ENCODE data around the gene PAQR7.

The PAQR7 gene

GRCh38 chr1:25903986-25904385 lies 28.5 kb upstream of the PAQR7 start:
- in situ Hi-C loops (cut with MboI; ENCODE audit: low sequenced_read_pairs), result no loop called here

GRCh38 chr1:25902462-25902861 lies 27.0 kb upstream of the PAQR7 start:
- in situ Hi-C loops (cut with MboI; ENCODE audit: low sequenced_read_pairs), result no loop called here

GRCh38 chr1:25900219-25900618 lies 24.7 kb upstream of the PAQR7 start:
- in situ Hi-C loops (cut with MboI; ENCODE audit: low sequenced_read_pairs), result no loop called here

GRCh38 chr1:25899792-25900191 lies 24.3 kb upstream of the PAQR7 start:
- in situ Hi-C loops (cut with MboI; ENCODE audit: low sequenced_read_pairs), result loop anchor here (5.0 kb wide), 1 partner anchor 103 kb away; no protein-coding TSS in a partner anchor

- in situ Hi-C loops (cut with MboI; ENCODE audit: low sequenced_read_pairs), result loop anchor here (5.0 kb wide), 1 partner anchor 104 kb away; no protein-coding TSS in a partner anchor
Observed at GRCh38 chr1:25898223-25899015, 22.9 kb upstream of the PAQR7 start.

- in situ Hi-C loops (cut with MboI; ENCODE audit: low sequenced_read_pairs), result loop anchor here (5.0 kb wide), 1 partner anchor 105 kb away; no protein-coding TSS in a partner anchor
Observed at GRCh38 chr1:25897754-25898153, 22.2 kb upstream of the PAQR7 start.

- in situ Hi-C loops (cut with MboI; ENCODE audit: low sequenced_read_pairs), result loop anchor here (5.0 kb wide), 1 partner anchor 106 kb away; no protein-coding TSS in a partner anchor
Observed at GRCh38 chr1:25896266-25896665, 20.8 kb upstream of the PAQR7 start.

GRCh38 chr1:25895365-25895990 lies 20.0 kb upstream of the PAQR7 start:
- in situ Hi-C loops (cut with MboI; ENCODE audit: low sequenced_read_pairs), result loop anchor here (5.0 kb wide), 1 partner anchor 107 kb away; no protein-coding TSS in a partner anchor

- in situ Hi-C loops (cut with MboI; ENCODE audit: low sequenced_read_pairs), result no loop called here
Observed at GRCh38 chr1:25893116-25893515, 17.6 kb upstream of the PAQR7 start.

GRCh38 chr1:25891606-25892005 lies 16.1 kb upstream of the PAQR7 start:
- in situ Hi-C loops (cut with MboI; ENCODE audit: low sequenced_read_pairs), result no loop called here

- in situ Hi-C loops (cut with MboI; ENCODE audit: low sequenced_read_pairs), result no loop called here
Observed at GRCh38 chr1:25890239-25891034, 14.9 kb upstream of the PAQR7 start.

GRCh38 chr1:25889470-25889869 lies 14.0 kb upstream of the PAQR7 start:
- in situ Hi-C loops (cut with MboI; ENCODE audit: low sequenced_read_pairs), result no loop called here

- in situ Hi-C loops (cut with MboI; ENCODE audit: low sequenced_read_pairs), result no loop called here
Observed at GRCh38 chr1:25888426-25888987, 13.0 kb upstream of the PAQR7 start.

- in situ Hi-C loops (cut with MboI; ENCODE audit: low sequenced_read_pairs), result no loop called here
Observed at GRCh38 chr1:25885602-25886001, 10.1 kb upstream of the PAQR7 start.

- in situ Hi-C loops (cut with MboI; ENCODE audit: low sequenced_read_pairs), result no loop called here
Observed at GRCh38 chr1:25881266-25881665, 5.8 kb upstream of the PAQR7 start.

- in situ Hi-C loops (cut with MboI; ENCODE audit: low sequenced_read_pairs), result no loop called here
Observed at GRCh38 chr1:25880518-25880917, 5.0 kb upstream of the PAQR7 start.

GRCh38 chr1:25879675-25880074 lies 4.2 kb upstream of the PAQR7 start:
- in situ Hi-C loops (cut with MboI; ENCODE audit: low sequenced_read_pairs), result no loop called here

GRCh38 chr1:25878690-25879089 lies 3.2 kb upstream of the PAQR7 start:
- in situ Hi-C loops (cut with MboI; ENCODE audit: low sequenced_read_pairs), result no loop called here

GRCh38 chr1:25877155-25877554 lies 1.6 kb upstream of the PAQR7 start:
- in situ Hi-C loops (cut with MboI; ENCODE audit: low sequenced_read_pairs), result no loop called here

GRCh38 chr1:25876693-25877077 lies 1.2 kb upstream of the PAQR7 start:
- in situ Hi-C loops (cut with MboI; ENCODE audit: low sequenced_read_pairs), result no loop called here

Measured in HL-60/S4 (cell line).